ENCODE measurements around the gene SRRM3. TPM values are rescaled to one million over a fixed set of nuclear protein-coding genes. Genes with fewer than 3 reads are reported as not detected.

The SRRM3 gene
- total and polyA plus RNA-seq, 9 of the 15 experiments (the other 6 are each of a cell fraction or from before 2014, with no cell fraction given) = 0.04 to 0.91 (median 0.46) TPM; not detected in 2

- 0 out of 2 replicates have a peak, but pooled peaks have one; percentile 53 for TF ChIP-seq ATF6 (CRISPR knock-in tag; IDR thresholded peaks at IDR 0.05)
- TF ChIP-seq PKNOX1 (IDR thresholded peaks at IDR 0.05) = no peak
- TF ChIP-seq USF2 (CRISPR knock-in tag; IDR thresholded peaks at IDR 0.05) = no peak
- no peak for TF ChIP-seq SNRNP70 (optimal IDR thresholded peaks at IDR 0.05; ENCODE audit: low read depth, low read length)
- 0 out of 2 replicates have a peak, but pooled peaks have one; percentile 24 for TF ChIP-seq ZNF592 (IDR thresholded peaks at IDR 0.05)
- TF ChIP-seq ZNF140 (CRISPR knock-in tag; IDR thresholded peaks at IDR 0.05) = no peak
- TF ChIP-seq FOXA3 (CRISPR knock-in tag; conservative IDR thresholded peaks at IDR 0.05 in 1 of 2, IDR thresholded peaks at IDR 0.05 in 1 of 2) = peak in 1 of 2 experiments; percentile 58; a peak in 1 of 4 replicates
- TF ChIP-seq NUFIP1 (IDR thresholded peaks at IDR 0.05; ENCODE audit: partially characterized antibody) = no peak
- TF ChIP-seq SOX6 (IDR thresholded peaks at IDR 0.05) = no peak
- 0 out of 2 replicates have a peak, but pooled peaks have one; percentile 12 for TF ChIP-seq L3MBTL2 (IDR thresholded peaks at IDR 0.05)
- TF ChIP-seq STAT5B (CRISPR knock-in tag; IDR thresholded peaks at IDR 0.05) = no peak
- TF ChIP-seq SAP30 (IDR thresholded peaks at IDR 0.05; ENCODE audit: borderline replicate concordance, insufficient read depth, low read depth, low read length, poor library complexity, severe bottlenecking) = peak; percentile 80
- no peak for TF ChIP-seq RFX1 (IDR thresholded peaks at IDR 0.05)
- peak; percentile 85 for TF ChIP-seq LCOR (CRISPR knock-in tag; IDR thresholded peaks at IDR 0.05)
- no peak for TF ChIP-seq ZNF778 (CRISPR knock-in tag; IDR thresholded peaks at IDR 0.05)
- TF ChIP-seq CBX3 (IDR thresholded peaks at IDR 0.05; ENCODE audit: borderline replicate concordance in 1 of 2, low read length in 2 of 2) = peak in 1 of 2 experiments; percentile 37; a peak in 1 of 3 replicates
- no peak for TF ChIP-seq ETV1 (tag; conservative IDR thresholded peaks at IDR 0.05; ENCODE audit: low read depth)
These were observed 117.0 kb downstream of the SRRM3 start (continued) for GRCh38 chr7:76318488-76319353.

All from K562 (cell line).